LHCN-M2 (cell line): ENCODE results near the gene NRXN2. TPM values are rescaled to one million over a fixed set of nuclear protein-coding genes. Genes with fewer than 3 reads are reported as not detected.
"Not testable (repeated sequence)": the region's sequence is repeated elsewhere in the genome, so short reads cannot be mapped to it uniquely, and the experiment has no call there.

Experiments
- DNase-seq: peaks from one replicate; pipeline ENCODE4 v3.0.0-alpha.2; 2012; ENCODE audit warnings: low read depth
- total RNA-seq: library from RNA; depleted of rRNA; stranded (reverse); fragments of >200 nt; gene quantifications from 2 replicates; pipeline ENCODE4 v1.2.3, GENCODE V29; 2014

The NRXN2 gene
- total RNA-seq, 1 experiment from 2014 or later: 34.0 TPM

- DNase-seq: no peak
Observed at GRCh38 chr11:64568041-64568571, 154.9 kb downstream of the NRXN2 start.

GRCh38 chr11:64566915-64567891 lies 155.8 kb downstream of the NRXN2 start:
- no peak for DNase-seq

- DNase-seq: peak; percentile 73
Observed at GRCh38 chr11:64566042-64566914, 156.7 kb downstream of the NRXN2 start.

- no peak for DNase-seq
Observed at GRCh38 chr11:64564947-64565889, 157.8 kb downstream of the NRXN2 start.

- DNase-seq: no peak
Observed at GRCh38 chr11:64564419-64564818, 158.6 kb downstream of the NRXN2 start.

- DNase-seq: no peak
Observed at GRCh38 chr11:64563966-64564365, 159.0 kb downstream of the NRXN2 start.

- no peak for DNase-seq
Observed at GRCh38 chr11:64562723-64563351, 160.2 kb downstream of the NRXN2 start.

GRCh38 chr11:64561984-64562722 lies 160.8 kb downstream of the NRXN2 start:
- no peak for DNase-seq

GRCh38 chr11:64561429-64561828 lies 161.6 kb downstream of the NRXN2 start:
- not testable (repeated sequence) for DNase-seq

- no peak for DNase-seq
Observed at GRCh38 chr11:64560941-64561340, 162.1 kb downstream of the NRXN2 start.

GRCh38 chr11:64560139-64560771 lies 162.7 kb downstream of the NRXN2 start:
- DNase-seq: no peak

- no peak for DNase-seq
Observed at GRCh38 chr11:64559351-64560138, 163.5 kb downstream of the NRXN2 start.

- DNase-seq: no peak
Observed at GRCh38 chr11:64558869-64559268, 164.1 kb downstream of the NRXN2 start.

GRCh38 chr11:64558065-64558745 lies 164.8 kb downstream of the NRXN2 start:
- DNase-seq: no peak

- no peak for DNase-seq
Observed at GRCh38 chr11:64556721-64557250, 166.2 kb downstream of the NRXN2 start.
